OCI-LY3 (cell line): ENCODE measurements around the gene LAIR2.
"Not testable (repeated sequence)": the region's sequence is repeated elsewhere in the genome, so short reads cannot be mapped to it uniquely, and the experiment has no call there.

Experiments
- H2AFZ ChIP-seq: fragments of 200-600, 300-600 bp; shearing (Covaris generic); 2 replicates; pipeline ENCODE4 v1.6.0; 2014; ENCODE audit warnings: antibody characterized with exemption, low read depth, low read length
- H3K27ac ChIP-seq: fragments of 200-600, 300-600 bp; sonication (generic); 2 replicates; pipeline ENCODE4 v1.5.1; 2014; ENCODE audit warnings: mild to moderate bottlenecking, low read length, moderate library complexity, mixed read lengths
- H3K27me3 ChIP-seq: fragments of 200-600, 300-600 bp; sonication (generic); 2 replicates; pipeline ENCODE4 v1.6.1; 2014; ENCODE audit warnings: low read depth, low read length, mixed read lengths
- H3K36me3 ChIP-seq: fragments of 200-600, 300-600 bp; sonication (generic); replicated peaks from 2 replicates; pipeline ENCODE3; 2014; ENCODE audit warnings: low read depth, low read length, mixed read lengths
- H3K4me1 ChIP-seq: fragments of 300-600, 200-600 bp; sonication (generic); 2 replicates; pipeline ENCODE4 v1.6.1; 2014; ENCODE audit warnings: low read length, mixed read lengths
- H3K4me2 ChIP-seq: fragments of 200-600, 300-600 bp; sonication (generic); 2 replicates; pipeline ENCODE4 v1.6.1; 2014; ENCODE audit warnings: low read length, mixed read lengths
- H3K4me3 ChIP-seq: fragments of 300-600, 200-600 bp; sonication (generic); 2 replicates; pipeline ENCODE4 v1.5.1; 2014; ENCODE audit warnings: antibody characterized with exemption, mild to moderate bottlenecking, low read length, moderate library complexity
- H3K79me2 ChIP-seq: fragments of 300-600, 200-600 bp; shearing (Covaris generic); 2 replicates; pipeline ENCODE4 v1.6.1; 2014; ENCODE audit warnings: mild to moderate bottlenecking, low read length, mixed read lengths
- H3K9ac ChIP-seq: fragments of 300-600, 200-600 bp; shearing (Covaris generic); 2 replicates; pipeline ENCODE4 v1.6.0; 2014; ENCODE audit warnings: mild to moderate bottlenecking, low read length, moderate library complexity
- H3K9me3 ChIP-seq: fragments of 200-600, 300-600 bp; shearing (Covaris generic); 2 replicates; pipeline ENCODE4 v1.6.1; 2014; ENCODE audit warnings: low read length, mixed read lengths; ENCODE audit not compliant: insufficient read depth
- H4K20me1 ChIP-seq: fragments of 200-600, 300-600 bp; sonication (generic); 2 replicates; pipeline ENCODE4 v1.6.1; 2016; ENCODE audit warnings: low read length, mixed read lengths; ENCODE audit not compliant: insufficient read depth
- EZH2phosphoT487 ChIP-seq: fragments of 200-600 bp; shearing (Covaris generic); IDR thresholded peaks from 2 replicates; pipeline ENCODE4 v1.6.1; 2018; ENCODE audit warnings: antibody characterized with exemption, mixed run types, low read depth
- TF ChIP-seq, protein P1 (sequence below): fragments of 200-600, 300-600 bp; sonication (generic); IDR thresholded peaks from 2 replicates; pipeline ENCODE4 v1.5.1; 2014; ENCODE audit warnings: antibody characterized with exemption, low read length, low read depth

Gene LAIR2

DNA sequence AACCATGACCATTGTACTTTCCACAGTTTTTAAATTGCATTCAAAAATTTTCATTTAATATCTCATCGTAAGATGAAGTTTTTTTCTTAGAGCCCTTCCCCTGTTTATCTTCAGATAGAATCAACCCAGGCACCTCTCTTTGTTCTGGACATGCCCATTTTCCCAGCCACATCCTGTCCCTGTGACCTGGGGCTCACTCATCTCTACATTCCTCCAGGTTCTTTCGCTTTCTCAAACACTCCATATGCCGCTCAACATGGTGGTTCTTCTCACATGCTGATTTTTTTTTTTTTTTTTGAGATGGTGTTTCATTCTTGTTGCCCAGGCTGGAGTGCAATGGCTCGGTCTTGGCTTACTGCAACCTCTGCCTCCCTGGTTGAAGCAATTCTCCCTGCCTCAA is 2.9 kb downstream of the LAIR2 start:
- Histone ChIP-seq H3K4me1 (peaks cover 24% of the 10 kb centered on the region), H3K27me3 (peaks cover 17% of the 10 kb centered on the region)
- not testable (repeated sequence) for H3K4me2 ChIP-seq, H3K4me3 ChIP-seq, H3K79me2 ChIP-seq, H3K27ac ChIP-seq, H3K9ac ChIP-seq, H3K36me3 ChIP-seq, H3K9me3 ChIP-seq, H2AFZ ChIP-seq, H4K20me1 ChIP-seq

DNA sequence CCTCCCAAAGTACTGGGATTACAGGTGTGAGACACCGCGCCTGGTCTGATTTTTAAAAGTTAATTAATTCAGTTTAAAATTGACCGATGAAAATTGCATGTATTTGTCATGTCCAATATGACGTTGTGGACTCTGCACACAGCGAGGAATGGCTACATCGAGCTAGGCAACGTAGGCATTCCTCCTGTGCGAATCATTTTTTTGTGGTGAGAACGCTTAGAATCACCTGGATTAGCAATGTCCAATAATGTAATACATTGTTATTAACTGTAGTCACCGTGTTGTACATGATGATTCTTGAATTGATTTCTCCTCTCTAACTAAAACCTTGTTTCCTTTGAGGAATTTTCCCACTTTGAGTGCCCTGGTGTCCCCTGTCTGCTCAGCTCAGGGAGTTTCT is 3.4 kb downstream of the LAIR2 start:
- Histone ChIP-seq H4K20me1 (no peaks in the 10 kb centered on the region), H2AFZ (no peak overlapping the region), H3K9me3 (no peaks in the 10 kb centered on the region), H3K9ac (no peak overlapping the region), H3K4me1 (peaks cover 24% of the 10 kb centered on the region), H3K36me3 (no peaks in the 10 kb centered on the region), H3K4me3 (peak overlapping the region; percentile 52; the same call in 1 of the 2 replicates), H3K4me2 (peak overlapping the region; percentile 72), H3K79me2 (no peaks in the 10 kb centered on the region), H3K27ac (no peak overlapping the region), H3K27me3 (peaks cover 13% of the 10 kb centered on the region; the same call in 1 of the 2 replicates)
- TF ChIP-seq EZH2phosphoT487 = no peak
- TF ChIP-seq, protein P1, sequence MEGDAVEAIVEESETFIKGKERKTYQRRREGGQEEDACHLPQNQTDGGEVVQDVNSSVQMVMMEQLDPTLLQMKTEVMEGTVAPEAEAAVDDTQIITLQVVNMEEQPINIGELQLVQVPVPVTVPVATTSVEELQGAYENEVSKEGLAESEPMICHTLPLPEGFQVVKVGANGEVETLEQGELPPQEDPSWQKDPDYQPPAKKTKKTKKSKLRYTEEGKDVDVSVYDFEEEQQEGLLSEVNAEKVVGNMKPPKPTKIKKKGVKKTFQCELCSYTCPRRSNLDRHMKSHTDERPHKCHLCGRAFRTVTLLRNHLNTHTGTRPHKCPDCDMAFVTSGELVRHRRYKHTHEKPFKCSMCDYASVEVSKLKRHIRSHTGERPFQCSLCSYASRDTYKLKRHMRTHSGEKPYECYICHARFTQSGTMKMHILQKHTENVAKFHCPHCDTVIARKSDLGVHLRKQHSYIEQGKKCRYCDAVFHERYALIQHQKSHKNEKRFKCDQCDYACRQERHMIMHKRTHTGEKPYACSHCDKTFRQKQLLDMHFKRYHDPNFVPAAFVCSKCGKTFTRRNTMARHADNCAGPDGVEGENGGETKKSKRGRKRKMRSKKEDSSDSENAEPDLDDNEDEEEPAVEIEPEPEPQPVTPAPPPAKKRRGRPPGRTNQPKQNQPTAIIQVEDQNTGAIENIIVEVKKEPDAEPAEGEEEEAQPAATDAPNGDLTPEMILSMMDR = no peak

DNA sequence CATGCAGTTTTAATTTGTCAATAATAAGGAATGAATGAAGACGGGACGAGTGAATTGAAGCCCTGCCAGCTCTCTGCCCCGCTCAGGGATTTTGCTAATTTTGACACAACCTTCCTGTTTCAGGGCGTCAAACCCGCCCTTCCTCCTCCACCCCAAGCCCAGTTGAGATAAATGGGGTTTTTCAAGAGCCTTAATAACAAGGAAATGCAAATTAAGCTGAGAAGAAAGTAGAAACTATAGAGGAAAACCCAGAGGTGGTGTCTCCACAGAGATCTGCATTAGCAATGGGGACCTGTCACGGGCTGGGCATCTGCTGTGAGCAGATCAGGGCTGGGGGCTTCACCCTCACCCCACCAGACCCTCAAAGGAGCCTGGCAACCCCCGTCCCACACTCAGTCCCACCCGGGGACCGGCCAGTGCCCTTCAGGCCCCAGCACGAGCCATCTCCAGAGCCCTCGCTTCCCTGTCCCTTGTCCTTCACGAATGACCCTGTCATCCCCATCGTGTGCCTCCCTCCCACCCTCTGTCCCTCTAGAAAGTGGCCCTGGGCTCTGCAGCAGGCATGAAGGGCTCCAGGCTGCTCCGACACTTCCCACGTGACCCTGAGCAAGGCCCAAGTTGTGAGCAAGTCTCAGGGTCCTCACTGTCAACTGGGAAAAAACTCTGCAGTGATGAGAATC is 4.5 kb downstream of the LAIR2 start:
- not testable (repeated sequence) for H3K79me2 ChIP-seq, H4K20me1 ChIP-seq, H3K36me3 ChIP-seq, H2AFZ ChIP-seq, H3K9me3 ChIP-seq
- peak overlapping the region; percentile 45 for H3K27ac ChIP-seq
- H3K27me3 ChIP-seq = peaks cover 13% of the 10 kb centered on the region; the same call in 1 of the 2 replicates
- peaks cover 24% of the 10 kb centered on the region for H3K4me1 ChIP-seq
- peak overlapping the region; percentile 37; the same call in 1 of the 2 replicates for H3K9ac ChIP-seq
- peak overlapping the region; percentile 72 for H3K4me2 ChIP-seq
- H3K4me3 ChIP-seq = peak overlapping the region; percentile 52

DNA sequence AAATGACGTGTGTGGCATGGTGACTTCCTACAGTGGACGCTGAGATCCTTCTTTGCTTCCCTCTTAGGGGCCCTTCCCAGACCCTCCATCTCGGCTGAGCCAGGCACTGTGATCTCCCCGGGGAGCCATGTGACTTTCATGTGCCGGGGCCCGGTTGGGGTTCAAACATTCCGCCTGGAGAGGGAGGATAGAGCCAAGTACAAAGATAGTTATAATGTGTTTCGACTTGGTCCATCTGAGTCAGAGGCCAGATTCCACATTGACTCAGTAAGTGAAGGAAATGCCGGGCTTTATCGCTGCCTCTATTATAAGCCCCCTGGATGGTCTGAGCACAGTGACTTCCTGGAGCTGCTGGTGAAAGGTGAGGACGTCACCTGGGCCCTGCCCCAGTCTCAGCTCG is 5.2 kb downstream of the LAIR2 start:
- Histone ChIP-seq H3K79me2 (no peaks in the 10 kb centered on the region), H3K4me3 (peak overlapping the region; percentile 52; the same call in 1 of the 2 replicates), H3K27me3 (peaks cover 19% of the 10 kb centered on the region; the same call in 1 of the 2 replicates), H3K4me1 (peaks cover 24% of the 10 kb centered on the region), H4K20me1 (no peaks in the 10 kb centered on the region), H2AFZ (no peak overlapping the region), H3K27ac (peak overlapping the region; percentile 45; the same call in 1 of the 2 replicates), H3K9me3 (no peaks in the 10 kb centered on the region), H3K36me3 (no peaks in the 10 kb centered on the region), H3K9ac (peak overlapping the region; percentile 37; the same call in 1 of the 2 replicates), H3K4me2 (peak overlapping the region; percentile 72)
- TF ChIP-seq, protein P1 = no peak
- no peak for TF ChIP-seq EZH2phosphoT487

DNA sequence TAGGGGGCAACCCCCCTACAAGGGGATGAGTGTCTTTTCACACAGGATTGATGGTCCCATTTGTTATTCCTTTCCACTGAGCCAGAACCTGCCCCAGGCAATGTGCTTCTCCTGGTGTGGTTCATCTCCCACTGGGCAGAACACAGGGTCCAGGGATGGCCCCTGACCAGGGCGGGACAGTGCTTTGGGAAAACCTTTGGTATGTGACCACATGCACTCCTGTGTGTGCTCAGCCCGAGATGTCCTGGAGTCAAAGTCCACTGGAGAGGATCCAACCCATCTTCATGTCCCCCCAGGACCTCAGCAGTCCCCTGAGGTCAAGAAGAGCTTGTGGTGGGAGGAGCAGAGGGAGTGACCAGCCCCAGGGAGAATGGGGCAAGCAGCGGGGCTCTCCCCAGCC is 5.9 kb downstream of the LAIR2 start:
- peaks cover 25% of the 10 kb centered on the region; the same call in 1 of the 2 replicates for H3K27me3 ChIP-seq

DNA sequence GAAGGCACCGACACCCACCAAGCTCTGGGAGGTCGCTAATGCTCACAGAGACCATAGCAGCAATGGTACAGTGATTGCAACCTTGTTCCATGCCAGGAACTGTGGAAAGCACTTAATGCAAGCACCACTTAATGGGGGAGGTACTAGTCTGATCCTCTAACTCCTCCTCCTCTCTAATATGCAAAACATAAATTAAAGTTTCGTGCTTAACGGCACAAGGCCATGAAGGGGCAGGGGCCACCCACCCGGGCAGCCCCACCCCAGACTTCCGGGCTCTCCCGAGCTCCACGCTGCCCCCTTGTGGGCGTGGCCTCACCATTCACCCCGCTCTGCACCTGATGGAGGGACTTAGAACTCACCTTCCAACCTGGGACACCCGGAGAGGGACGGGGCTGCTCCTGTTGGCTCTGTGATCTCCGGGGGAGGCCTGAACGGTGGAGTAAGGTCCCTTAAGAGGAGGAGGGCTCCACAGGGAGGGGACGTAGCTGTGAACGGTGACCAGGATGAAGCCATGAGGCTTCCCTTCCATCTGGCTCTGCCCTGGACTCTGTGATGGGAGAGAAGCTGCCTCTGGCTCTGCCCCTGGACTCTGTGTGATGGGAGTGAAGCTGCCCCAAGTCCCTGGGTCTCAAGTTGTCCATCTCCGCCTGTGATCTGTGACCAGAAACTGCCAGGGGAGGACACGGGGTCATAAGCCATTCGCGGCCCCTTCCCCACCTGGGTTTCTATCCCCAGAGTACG is 6.7 kb downstream of the LAIR2 start:
- H2AFZ ChIP-seq, H3K9ac ChIP-seq, H4K20me1 ChIP-seq, H3K27ac ChIP-seq, H3K36me3 ChIP-seq, H3K9me3 ChIP-seq, H3K79me2 ChIP-seq, H3K4me3 ChIP-seq: not testable (repeated sequence)
- Histone ChIP-seq H3K27me3 (peaks cover 25% of the 10 kb centered on the region), H3K4me1 (peaks cover 24% of the 10 kb centered on the region), H3K4me2 (0 out of 2 replicates have a peak overlapping the region, but pooled peaks have one; percentile 36)

More for the DNA sequence above, 5.9 kb downstream of the LAIR2 start:
- H3K36me3 ChIP-seq, H3K79me2 ChIP-seq, H3K9me3 ChIP-seq, H3K27ac ChIP-seq, H3K4me3 ChIP-seq, H3K9ac ChIP-seq, H4K20me1 ChIP-seq, H3K4me2 ChIP-seq, H2AFZ ChIP-seq: not testable (repeated sequence)
- peaks cover 24% of the 10 kb centered on the region for H3K4me1 ChIP-seq
